ENCODE measurements around the gene TSC2.

- TF ChIP-seq POLR2A (IDR thresholded peaks at IDR 0.05; ENCODE audit: low read depth, low read length) (no peak), TAF1 (IDR thresholded peaks at IDR 0.05; ENCODE audit: borderline replicate concordance, low read depth, low read length) (no peak)
These were observed 74.6 kb downstream of the TSC2 start for GRCh38 chr16:2122429-2122828.

Data from GM12892 (cell line).